ENCODE data around the gene ADRB2.
"Not testable (repeated sequence)": the region's sequence is repeated elsewhere in the genome, so short reads cannot be mapped to it uniquely, and the experiment has no call there.

ADRB2 gene

GRCh38 chr5:148856009-148856367, 29.6 kb downstream of the ADRB2 start:
- DNase-seq (ENCODE audit: low spot score) = no peak

GRCh38 chr5:148856424-148856823, 30.0 kb downstream of the ADRB2 start:
- no peak for DNase-seq (ENCODE audit: low spot score)

- DNase-seq (ENCODE audit: low spot score) = no peak
These were observed 31.1 kb downstream of the ADRB2 start for GRCh38 chr5:148857474-148857873.

- DNase-seq (ENCODE audit: low spot score) = no peak
These were observed 31.7 kb downstream of the ADRB2 start for GRCh38 chr5:148858106-148858505.

GRCh38 chr5:148858547-148858946, 32.1 kb downstream of the ADRB2 start:
- no peak for DNase-seq (ENCODE audit: low spot score)

- no peak for DNase-seq (ENCODE audit: low spot score)
These were observed 33.3 kb downstream of the ADRB2 start for GRCh38 chr5:148859703-148860102.

- DNase-seq (ENCODE audit: low spot score) = no peak
These were observed 34.2 kb downstream of the ADRB2 start for GRCh38 chr5:148860599-148860998.

GRCh38 chr5:148861088-148861487, 34.7 kb downstream of the ADRB2 start:
- no peak for DNase-seq (ENCODE audit: low spot score)

- no peak for DNase-seq (ENCODE audit: low spot score)
These were observed 35.3 kb downstream of the ADRB2 start for GRCh38 chr5:148861696-148862095.

- DNase-seq (ENCODE audit: low spot score) = no peak
These were observed 37.9 kb downstream of the ADRB2 start for GRCh38 chr5:148864113-148864841.

- no peak for DNase-seq (ENCODE audit: low spot score)
These were observed 39.6 kb downstream of the ADRB2 start for GRCh38 chr5:148866024-148866423.

- no peak for DNase-seq (ENCODE audit: low spot score)
These were observed 46.7 kb downstream of the ADRB2 start for GRCh38 chr5:148873120-148873519.

GRCh38 chr5:148873690-148874485, 47.5 kb downstream of the ADRB2 start:
- no peak for DNase-seq (ENCODE audit: low spot score)

- DNase-seq (ENCODE audit: low spot score) = no peak
These were observed 48.9 kb downstream of the ADRB2 start for GRCh38 chr5:148875205-148875875.

- DNase-seq (ENCODE audit: low spot score) = not testable (repeated sequence)
These were observed 51.0 kb downstream of the ADRB2 start for GRCh38 chr5:148877436-148877835.

All from kidney tubule cell (primary cell).